ENCODE results near the gene PRR14L. TPM values are rescaled to one million over a fixed set of nuclear protein-coding genes. Genes with fewer than 3 reads are reported as not detected.
"Not testable (repeated sequence)": the region's sequence is repeated elsewhere in the genome, so short reads cannot be mapped to it uniquely, and the experiment has no call there.

PRR14L gene
- total and polyA plus RNA-seq, 4 donors, result 4.5 to 20.2 (median 13.4) TPM

DNA sequence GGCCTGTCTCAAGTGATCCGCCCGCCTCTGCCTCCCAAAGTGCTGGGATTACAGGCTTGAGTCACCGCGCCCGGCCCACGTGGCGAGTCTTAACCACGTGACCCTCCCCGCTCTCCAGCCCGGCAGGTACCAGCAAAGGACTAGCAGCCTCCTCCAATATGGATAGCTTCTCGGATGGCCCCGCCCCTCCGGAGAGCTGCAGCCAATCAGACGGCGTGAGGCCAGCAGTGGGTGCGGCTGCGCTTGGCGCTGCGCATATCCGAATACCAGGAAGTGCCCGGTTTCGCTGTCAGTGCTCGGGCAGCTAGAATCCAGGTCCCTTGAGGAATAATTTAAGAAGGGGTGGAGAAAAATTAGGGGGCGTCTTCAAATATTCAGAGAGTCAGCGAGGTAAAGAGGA is 73.2 kb downstream of the PRR14L start (continued):
- TF ChIP-seq, protein P1, sequence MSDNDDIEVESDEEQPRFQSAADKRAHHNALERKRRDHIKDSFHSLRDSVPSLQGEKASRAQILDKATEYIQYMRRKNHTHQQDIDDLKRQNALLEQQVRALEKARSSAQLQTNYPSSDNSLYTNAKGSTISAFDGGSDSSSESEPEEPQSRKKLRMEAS (IDR thresholded peaks at IDR 0.05), result peak; percentile 53

DNA sequence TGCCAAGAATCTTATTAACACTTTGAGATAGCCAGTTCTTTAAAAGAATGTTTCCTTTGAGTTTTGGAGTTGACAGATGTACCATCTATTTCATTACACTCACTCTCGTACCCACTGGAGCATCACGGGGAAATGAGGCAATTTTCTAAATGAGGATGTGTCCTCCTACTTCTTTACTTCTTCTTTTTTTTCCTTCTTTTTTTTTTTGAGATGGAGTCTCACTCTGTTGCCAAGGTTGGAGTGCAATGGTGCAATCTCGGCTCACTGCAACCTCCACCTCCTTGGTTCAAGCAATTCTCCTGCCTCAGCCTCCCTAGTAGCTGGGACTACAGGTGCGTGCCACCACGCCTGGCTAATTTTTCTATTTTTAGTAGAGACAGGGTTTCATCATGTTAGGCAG is 75.7 kb downstream of the PRR14L start:
- H3K9ac ChIP-seq (ENCODE audit: low read depth in 1 of 2, low read length in 2 of 2); H3K9me3 ChIP-seq (ENCODE audit: control insufficient read depth in 4 of 4, low read length in 3 of 4); H3K4me3 ChIP-seq (ENCODE audit: low read depth in 1 of 3, low read length in 3 of 3); H3K27ac ChIP-seq (ENCODE audit: low read depth in 1 of 2, low read length in 2 of 2); H3K27me3 ChIP-seq (ENCODE audit: control insufficient read depth in 4 of 4, insufficient read depth in 4 of 4, low read length in 3 of 4); H3K4me1 ChIP-seq (ENCODE audit: control insufficient read depth in 4 of 4, insufficient read depth in 4 of 4, low read length in 3 of 4); DNase-seq (ENCODE audit: low spot score); H3K36me3 ChIP-seq (ENCODE audit: control insufficient read depth in 4 of 4, insufficient read depth in 3 of 4, low read depth in 1 of 4, low read length in 3 of 4): not testable (repeated sequence)
- WGBS, result 87% methylated on average over 5 of the region's 5 CpGs

DNA sequence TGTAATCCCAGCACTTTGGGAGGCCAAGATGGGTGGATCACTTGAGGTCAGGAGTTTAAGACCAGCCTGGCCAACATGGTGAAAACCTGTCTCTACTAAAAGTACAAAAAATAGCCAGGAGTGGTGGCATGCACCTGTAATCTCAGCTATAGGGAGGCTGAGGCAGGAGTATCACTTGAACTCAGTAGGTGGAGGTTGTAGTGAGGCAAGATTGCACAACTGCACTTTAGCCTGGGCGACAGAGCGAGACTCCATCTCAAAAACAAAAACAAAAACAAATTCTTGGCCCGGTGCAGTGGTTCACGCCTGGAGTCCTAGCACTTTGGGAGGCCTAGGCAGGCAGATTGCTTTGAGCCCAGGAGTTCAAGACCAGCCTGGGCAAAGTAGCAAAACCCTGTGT is 81.1 kb downstream of the PRR14L start:
- 89% methylated on average over 4 of the region's 4 CpGs for WGBS
- H3K27me3 ChIP-seq (ENCODE audit: control insufficient read depth in 4 of 4, insufficient read depth in 4 of 4, low read length in 3 of 4); H3K27ac ChIP-seq (ENCODE audit: low read depth in 1 of 2, low read length in 2 of 2); H3K36me3 ChIP-seq (ENCODE audit: control insufficient read depth in 4 of 4, insufficient read depth in 3 of 4, low read depth in 1 of 4, low read length in 3 of 4); H3K4me3 ChIP-seq (ENCODE audit: low read depth in 1 of 3, low read length in 3 of 3); H3K9me3 ChIP-seq (ENCODE audit: control insufficient read depth in 4 of 4, low read length in 3 of 4); DNase-seq (ENCODE audit: low spot score); H3K9ac ChIP-seq (ENCODE audit: low read depth in 1 of 2, low read length in 2 of 2); H3K4me1 ChIP-seq (ENCODE audit: control insufficient read depth in 4 of 4, insufficient read depth in 4 of 4, low read length in 3 of 4): not testable (repeated sequence)

DNA sequence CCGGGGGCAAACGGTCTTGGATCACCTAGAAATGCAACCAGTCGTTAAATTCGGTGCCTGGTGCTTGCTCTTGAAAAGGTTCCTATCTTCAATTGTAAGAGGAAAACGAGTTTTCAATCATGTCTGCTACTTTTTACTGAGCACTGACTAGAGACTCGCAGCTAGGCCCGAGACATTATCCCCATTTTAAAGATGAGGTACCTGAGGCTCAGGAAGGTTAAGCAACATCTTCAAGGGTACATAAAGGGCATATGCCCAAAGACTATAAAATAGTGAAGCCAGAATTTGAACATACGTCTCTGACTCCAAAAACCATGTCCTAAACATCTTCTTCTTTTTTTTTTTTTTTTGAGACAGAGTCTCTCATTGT is 87.3 kb downstream of the PRR14L start:
- TF ChIP-seq, protein P1 (IDR thresholded peaks at IDR 0.05), result no peak
- no peak for TF ChIP-seq RXRA (IDR thresholded peaks at IDR 0.05)
- TF ChIP-seq, protein P2, sequence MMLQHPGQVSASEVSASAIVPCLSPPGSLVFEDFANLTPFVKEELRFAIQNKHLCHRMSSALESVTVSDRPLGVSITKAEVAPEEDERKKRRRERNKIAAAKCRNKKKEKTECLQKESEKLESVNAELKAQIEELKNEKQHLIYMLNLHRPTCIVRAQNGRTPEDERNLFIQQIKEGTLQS (IDR thresholded peaks at IDR 0.05), result no peak
- no peak for TF ChIP-seq SP1 (IDR thresholded peaks at IDR 0.05)
- TF ChIP-seq, protein P3, sequence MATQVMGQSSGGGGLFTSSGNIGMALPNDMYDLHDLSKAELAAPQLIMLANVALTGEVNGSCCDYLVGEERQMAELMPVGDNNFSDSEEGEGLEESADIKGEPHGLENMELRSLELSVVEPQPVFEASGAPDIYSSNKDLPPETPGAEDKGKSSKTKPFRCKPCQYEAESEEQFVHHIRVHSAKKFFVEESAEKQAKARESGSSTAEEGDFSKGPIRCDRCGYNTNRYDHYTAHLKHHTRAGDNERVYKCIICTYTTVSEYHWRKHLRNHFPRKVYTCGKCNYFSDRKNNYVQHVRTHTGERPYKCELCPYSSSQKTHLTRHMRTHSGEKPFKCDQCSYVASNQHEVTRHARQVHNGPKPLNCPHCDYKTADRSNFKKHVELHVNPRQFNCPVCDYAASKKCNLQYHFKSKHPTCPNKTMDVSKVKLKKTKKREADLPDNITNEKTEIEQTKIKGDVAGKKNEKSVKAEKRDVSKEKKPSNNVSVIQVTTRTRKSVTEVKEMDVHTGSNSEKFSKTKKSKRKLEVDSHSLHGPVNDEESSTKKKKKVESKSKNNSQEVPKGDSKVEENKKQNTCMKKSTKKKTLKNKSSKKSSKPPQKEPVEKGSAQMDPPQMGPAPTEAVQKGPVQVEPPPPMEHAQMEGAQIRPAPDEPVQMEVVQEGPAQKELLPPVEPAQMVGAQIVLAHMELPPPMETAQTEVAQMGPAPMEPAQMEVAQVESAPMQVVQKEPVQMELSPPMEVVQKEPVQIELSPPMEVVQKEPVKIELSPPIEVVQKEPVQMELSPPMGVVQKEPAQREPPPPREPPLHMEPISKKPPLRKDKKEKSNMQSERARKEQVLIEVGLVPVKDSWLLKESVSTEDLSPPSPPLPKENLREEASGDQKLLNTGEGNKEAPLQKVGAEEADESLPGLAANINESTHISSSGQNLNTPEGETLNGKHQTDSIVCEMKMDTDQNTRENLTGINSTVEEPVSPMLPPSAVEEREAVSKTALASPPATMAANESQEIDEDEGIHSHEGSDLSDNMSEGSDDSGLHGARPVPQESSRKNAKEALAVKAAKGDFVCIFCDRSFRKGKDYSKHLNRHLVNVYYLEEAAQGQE (IDR thresholded peaks at IDR 0.05), result no peak
- TF ChIP-seq NR2F2 (IDR thresholded peaks at IDR 0.05), result no peak
- TF ChIP-seq, protein P4, sequence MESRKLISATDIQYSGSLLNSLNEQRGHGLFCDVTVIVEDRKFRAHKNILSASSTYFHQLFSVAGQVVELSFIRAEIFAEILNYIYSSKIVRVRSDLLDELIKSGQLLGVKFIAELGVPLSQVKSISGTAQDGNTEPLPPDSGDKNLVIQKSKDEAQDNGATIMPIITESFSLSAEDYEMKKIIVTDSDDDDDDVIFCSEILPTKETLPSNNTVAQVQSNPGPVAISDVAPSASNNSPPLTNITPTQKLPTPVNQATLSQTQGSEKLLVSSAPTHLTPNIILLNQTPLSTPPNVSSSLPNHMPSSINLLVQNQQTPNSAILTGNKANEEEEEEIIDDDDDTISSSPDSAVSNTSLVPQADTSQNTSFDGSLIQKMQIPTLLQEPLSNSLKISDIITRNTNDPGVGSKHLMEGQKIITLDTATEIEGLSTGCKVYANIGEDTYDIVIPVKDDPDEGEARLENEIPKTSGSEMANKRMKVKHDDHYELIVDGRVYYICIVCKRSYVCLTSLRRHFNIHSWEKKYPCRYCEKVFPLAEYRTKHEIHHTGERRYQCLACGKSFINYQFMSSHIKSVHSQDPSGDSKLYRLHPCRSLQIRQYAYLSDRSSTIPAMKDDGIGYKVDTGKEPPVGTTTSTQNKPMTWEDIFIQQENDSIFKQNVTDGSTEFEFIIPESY (IDR thresholded peaks at IDR 0.05), result no peak
- H3K27me3 ChIP-seq (ENCODE audit: control insufficient read depth in 4 of 4, insufficient read depth in 4 of 4, low read length in 3 of 4), result no peaks in the 10 kb centered on the region
- DNase-seq (ENCODE audit: low spot score), result no peak
- WGBS, result 63% methylated on average over 8 of the region's 8 CpGs
- H3K4me1 ChIP-seq (ENCODE audit: control insufficient read depth in 4 of 4, insufficient read depth in 4 of 4, low read length in 3 of 4), result peaks cover 0 to 14% (median 11%) of the 10 kb centered on the region in 4 donors
- H3K9ac ChIP-seq (ENCODE audit: low read depth in 1 of 2, low read length in 2 of 2), result peak overlapping the region in 1 of 2 donors; percentile 45
- no peaks in the 10 kb centered on the region for H3K9me3 ChIP-seq (ENCODE audit: control insufficient read depth in 4 of 4, low read length in 3 of 4)
- H3K36me3 ChIP-seq (ENCODE audit: control insufficient read depth in 4 of 4, insufficient read depth in 3 of 4, low read depth in 1 of 4, low read length in 3 of 4), result peaks cover 0 to under 1% (median 0%) of the 10 kb centered on the region in 4 donors
- H3K4me3 ChIP-seq (ENCODE audit: low read depth in 1 of 3, low read length in 3 of 3), result peak overlapping the region in 2 of 3 donors; percentile 75 to 96
- peak overlapping the region; percentile 79 to 82 for H3K27ac ChIP-seq (ENCODE audit: low read depth in 1 of 2, low read length in 2 of 2)
